IPS DF 4.7 (cell line): Measurements from ENCODE around the gene PAGE2B.
"Not testable (repeated sequence)": the region's sequence is repeated elsewhere in the genome, so short reads cannot be mapped to it uniquely, and the experiment has no call there.

Experiments used
- DNase-seq: peaks from one replicate; pipeline ENCODE4 v3.0.0-alpha.2; 2013; ENCODE audit warnings: low spot score; ENCODE audit errors: extremely low read depth

The PAGE2B gene

DNA sequence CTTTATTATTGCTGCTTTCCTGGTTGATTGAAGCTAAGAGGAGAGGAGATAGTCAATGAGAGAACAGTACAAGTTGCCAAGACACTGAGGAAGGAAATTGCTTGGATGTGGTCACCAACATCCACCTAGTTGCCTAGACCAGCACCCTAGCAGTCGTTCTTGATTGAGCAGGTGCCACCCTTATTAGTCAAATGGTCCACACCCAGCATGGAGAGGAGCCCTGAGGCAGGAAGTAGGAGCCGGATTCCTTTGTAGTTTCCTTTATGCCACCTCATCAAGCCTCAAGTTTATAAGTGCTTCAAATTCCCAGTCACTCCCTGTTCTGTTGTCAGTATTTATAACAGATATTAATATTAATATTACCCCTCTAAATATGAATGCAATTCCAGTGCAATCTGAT, 33.1 kb downstream of the PAGE2B start:
- DNase-seq, result no peak

GRCh38 chrX:55109306-55109705, 34.5 kb downstream of the PAGE2B start:
- no peak for DNase-seq

- DNase-seq, result no peak
Observed at GRCh38 chrX:55111578-55112254, 36.9 kb downstream of the PAGE2B start.

- DNase-seq, result not testable (repeated sequence)
Observed at GRCh38 chrX:55116589-55116988, 41.8 kb downstream of the PAGE2B start.

DNA sequence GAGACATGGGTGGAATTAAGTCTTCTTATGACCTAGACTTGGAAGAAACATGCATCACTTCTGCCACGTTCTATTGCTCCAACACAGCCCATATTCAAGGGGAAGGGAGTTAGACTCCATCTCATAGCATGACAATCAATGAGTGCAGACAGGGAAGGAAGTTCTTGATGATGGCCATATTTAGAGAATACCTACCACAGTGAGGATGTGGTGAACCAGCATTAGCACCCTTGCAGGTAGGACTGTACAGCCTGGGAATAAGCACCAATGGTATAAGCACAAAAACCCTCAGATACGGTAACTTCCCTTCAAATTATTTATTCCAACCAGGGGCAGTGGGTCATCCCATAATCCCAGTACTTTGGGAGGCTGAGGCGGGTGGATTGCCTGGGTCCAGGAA, 43.7 kb downstream of the PAGE2B start:
- no peak for DNase-seq

DNA sequence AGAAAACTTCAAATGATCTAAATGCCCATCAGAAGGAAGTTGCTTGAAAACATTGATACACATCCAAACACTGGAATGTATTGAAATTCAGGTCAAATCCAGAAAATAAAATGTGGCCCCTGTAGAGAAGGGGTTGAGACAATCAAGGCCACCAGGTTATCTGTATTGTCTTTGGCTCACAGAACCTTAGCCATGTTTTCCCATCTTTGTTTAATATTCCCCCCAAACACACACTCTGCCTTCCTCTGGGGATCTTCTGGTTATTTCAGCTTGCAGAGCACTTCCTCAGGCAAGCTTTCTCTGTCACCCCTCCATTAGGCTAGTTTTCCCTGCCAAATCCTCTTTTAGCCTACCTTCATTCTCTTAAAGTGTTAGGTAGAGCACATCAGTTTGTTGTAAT, 44.4 kb downstream of the PAGE2B start:
- DNase-seq, result no peak

- DNase-seq, result no peak
Observed at GRCh38 chrX:55119712-55120111, 44.9 kb downstream of the PAGE2B start.

GRCh38 chrX:55120761-55121358, 46.0 kb downstream of the PAGE2B start:
- DNase-seq, result no peak

- no peak for DNase-seq
Observed at GRCh38 chrX:55123900-55124299, 49.1 kb downstream of the PAGE2B start.

DNA sequence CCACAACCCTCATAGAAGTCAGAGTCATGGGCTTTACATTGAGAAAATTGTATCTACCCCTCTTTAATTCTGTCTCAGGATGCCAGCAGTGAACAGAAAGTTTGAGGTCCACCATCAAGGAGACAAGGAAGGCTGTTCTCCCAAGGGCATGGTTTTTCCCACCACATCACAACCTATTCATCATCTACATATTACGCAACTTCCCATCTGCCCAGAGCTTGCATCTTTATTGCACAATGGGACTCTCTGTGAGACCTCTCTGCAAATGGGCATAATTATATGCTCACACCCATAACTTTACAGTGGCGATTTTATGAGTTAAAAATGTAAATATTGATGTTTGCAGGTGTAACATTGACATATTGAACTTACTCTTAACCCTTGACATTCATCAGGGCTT, 52.9 kb downstream of the PAGE2B start:
- no peak for DNase-seq
